Subcutaneous abdominal adipose tissue (tissue), 5 donors: ENCODE measurements around the gene SMIM31.

ENCODE experiments used
- H3K27ac ChIP-seq: one replicate; pipeline ENCODE4 v1.7.0; 2013; ENCODE audit warnings: low read depth, mild to moderate bottlenecking, inconsistent platforms, low read length, moderate library complexity
- H3K27me3 ChIP-seq, 5 donors: one replicate each; pipeline ENCODE4 v1.7.0; 2013; ENCODE audit warnings: low read length in 5 of 5, inconsistent platforms in 1 of 5; ENCODE audit not compliant: control insufficient read depth in 5 of 5, insufficient read depth in 4 of 5
- H3K36me3 ChIP-seq, 5 donors: one replicate each; pipeline ENCODE4 v1.7.0; 2013; ENCODE audit warnings: low read length in 5 of 5; ENCODE audit not compliant: control insufficient read depth in 5 of 5, insufficient read depth in 5 of 5
- H3K4me1 ChIP-seq, 5 donors: one replicate each; pipeline ENCODE4 v1.7.0; 2013; ENCODE audit warnings: low read length in 5 of 5, mild to moderate bottlenecking in 3 of 5, moderate library complexity in 1 of 5; ENCODE audit not compliant: control insufficient read depth in 5 of 5, insufficient read depth in 5 of 5
- H3K4me3 ChIP-seq, 5 donors: one replicate each; pipeline ENCODE4 v1.7.0; 2013; ENCODE audit warnings: low read length in 5 of 5, low read depth in 1 of 5
- H3K9ac ChIP-seq, 5 donors: one replicate each; pipeline ENCODE4 v1.7.0; 2013; ENCODE audit warnings: low read length in 5 of 5, mild to moderate bottlenecking in 4 of 5, moderate library complexity in 3 of 5
- H3K9me3 ChIP-seq, 5 donors: one replicate each; pipeline ENCODE4 v1.7.0; 2013; ENCODE audit warnings: low read length in 5 of 5; ENCODE audit not compliant: control insufficient read depth in 5 of 5
- donor health status: healthy.
- donor health status: healthy.
- donor health status: healthy.
- donor health status: healthy.
- donor health status: healthy.

The SMIM31 gene

DNA sequence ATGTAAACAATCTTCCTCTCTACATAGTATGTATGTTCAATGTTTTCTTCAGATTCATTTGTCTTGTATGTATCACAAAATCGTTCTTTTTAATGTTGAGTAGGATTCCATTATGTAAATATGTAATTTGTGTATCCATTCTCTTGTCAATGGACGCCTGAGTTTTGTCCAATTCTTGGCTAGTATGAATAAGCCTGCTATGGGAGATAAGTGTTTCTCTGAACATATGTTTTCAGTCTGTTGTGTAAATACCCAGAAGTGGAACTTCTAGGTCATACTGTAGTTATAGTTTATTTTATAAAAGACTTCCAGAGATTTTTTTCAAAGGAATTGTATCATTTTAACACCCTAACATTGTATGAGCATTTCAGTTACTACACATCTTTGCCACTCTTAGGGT lies 2.8 kb downstream of the SMIM31 start:
- Histone ChIP-seq H3K36me3 (no peaks in the 10 kb centered on the region), H3K27ac (no peak overlapping the region), H3K9ac (no peak overlapping the region), H3K4me1 (no peaks in the 10 kb centered on the region), H3K4me3 (no peak overlapping the region), H3K9me3 (peaks cover 0 to 3% (median 0%) of the 10 kb centered on the region in 5 donors), H3K27me3 (no peaks in the 10 kb centered on the region)

DNA sequence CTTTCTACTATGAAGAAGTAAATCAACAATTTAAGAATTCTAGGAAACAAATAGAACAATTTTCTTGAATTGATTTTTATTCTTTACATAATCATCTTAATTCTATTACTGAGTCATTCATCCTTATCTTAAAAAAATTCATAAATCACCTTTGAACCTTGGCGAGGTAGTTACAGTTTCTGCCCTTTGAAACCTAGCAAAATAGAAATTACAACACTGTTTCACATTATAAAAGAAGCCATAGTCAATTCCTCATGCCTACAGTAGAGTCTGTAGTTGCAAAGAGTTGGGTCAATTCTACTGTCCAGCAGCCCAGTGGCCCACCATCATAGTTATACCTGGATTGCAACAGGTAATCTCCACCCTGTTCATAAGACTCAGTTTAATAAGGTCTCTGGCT lies 7.3 kb downstream of the SMIM31 start:
- Histone ChIP-seq H3K4me3 (no peak overlapping the region), H3K4me1 (no peaks in the 10 kb centered on the region), H3K27ac (no peak overlapping the region), H3K9me3 (no peaks in the 10 kb centered on the region), H3K9ac (no peak overlapping the region), H3K27me3 (peaks cover 0 to 4% (median 0%) of the 10 kb centered on the region in 5 donors), H3K36me3 (no peaks in the 10 kb centered on the region)

DNA sequence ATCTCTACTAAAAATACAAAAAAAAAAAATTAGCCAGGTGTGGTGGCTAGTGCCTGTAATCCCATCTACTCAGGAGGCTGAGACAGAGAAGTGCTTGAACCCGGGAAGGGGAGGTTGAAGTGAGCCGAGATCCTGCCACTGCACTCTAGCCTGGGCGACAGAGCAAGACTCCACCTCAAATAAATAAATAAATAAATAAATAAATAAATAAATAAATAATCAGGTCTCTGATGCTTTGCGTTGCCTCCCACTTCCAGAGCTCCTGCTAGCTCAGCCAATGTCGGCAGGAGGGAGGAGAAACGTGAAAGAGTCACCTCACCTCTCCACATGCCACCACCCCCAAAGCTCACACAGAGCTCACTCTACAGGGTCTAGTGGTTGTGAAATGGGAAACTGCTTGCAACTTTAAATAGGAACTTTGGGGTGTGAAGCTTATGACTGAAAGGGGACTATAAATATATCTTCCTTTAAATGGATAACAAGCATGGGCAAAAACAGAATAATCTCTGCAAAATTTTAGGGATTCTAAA lies 7.9 kb downstream of the SMIM31 start:
- no peak overlapping the region for H3K27ac ChIP-seq

GRCh38 chr4:164765096-164765495 lies 11.2 kb downstream of the SMIM31 start:
- Histone ChIP-seq H3K4me1 (no peaks in the 10 kb centered on the region), H3K36me3 (no peaks in the 10 kb centered on the region), H3K4me3 (no peak overlapping the region), H3K27me3 (peaks cover 0 to 8% (median 4%) of the 10 kb centered on the region in 5 donors), H3K9me3 (no peaks in the 10 kb centered on the region), H3K9ac (no peak overlapping the region), H3K27ac (no peak overlapping the region)

More for the DNA sequence above, 7.9 kb downstream of the SMIM31 start:
- no peaks in the 10 kb centered on the region for H3K9me3 ChIP-seq
- H3K36me3 ChIP-seq = no peaks in the 10 kb centered on the region
- no peak overlapping the region for H3K9ac ChIP-seq
- H3K4me1 ChIP-seq = no peaks in the 10 kb centered on the region
- H3K4me3 ChIP-seq = no peak overlapping the region
- peaks cover 0 to 5% (median 0%) of the 10 kb centered on the region in 5 donors for H3K27me3 ChIP-seq

- H3K4me3 ChIP-seq = no peak overlapping the region
- peaks cover 0 to 8% (median 4%) of the 10 kb centered on the region in 5 donors for H3K27me3 ChIP-seq
- no peaks in the 10 kb centered on the region for H3K4me1 ChIP-seq
- no peaks in the 10 kb centered on the region for H3K9me3 ChIP-seq
- no peak overlapping the region for H3K9ac ChIP-seq
- no peak overlapping the region for H3K27ac ChIP-seq
- H3K36me3 ChIP-seq = no peaks in the 10 kb centered on the region
Measured at GRCh38 chr4:164765833-164766232, 11.9 kb downstream of the SMIM31 start.

DNA sequence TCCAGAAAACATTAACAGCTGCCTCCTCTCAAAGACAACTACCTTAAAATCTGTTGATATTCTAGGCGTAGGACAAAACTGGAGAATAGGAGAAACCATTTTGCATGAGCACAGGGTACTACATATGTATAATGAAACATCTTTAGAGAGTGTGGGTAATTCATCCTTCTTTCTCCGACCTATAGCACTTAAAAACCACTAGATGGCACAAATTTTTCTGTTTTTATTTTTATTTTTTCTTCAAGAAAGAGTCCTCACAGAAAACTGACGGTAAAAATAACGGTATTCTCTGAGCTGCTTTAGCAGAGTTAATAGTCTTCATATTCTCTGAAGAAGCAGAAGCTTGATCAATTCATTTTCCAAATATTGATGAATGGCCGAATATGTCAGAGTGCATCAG lies 14.6 kb downstream of the SMIM31 start:
- no peak overlapping the region for H3K9ac ChIP-seq
- H3K36me3 ChIP-seq = no peaks in the 10 kb centered on the region
- no peak overlapping the region for H3K4me3 ChIP-seq
- no peak overlapping the region for H3K27ac ChIP-seq
- no peaks in the 10 kb centered on the region for H3K9me3 ChIP-seq
- no peaks in the 10 kb centered on the region for H3K4me1 ChIP-seq
- H3K27me3 ChIP-seq = peaks cover 0 to 8% (median 4%) of the 10 kb centered on the region in 5 donors

GRCh38 chr4:164770010-164770724 lies 16.2 kb downstream of the SMIM31 start:
- Histone ChIP-seq H3K9me3 (no peaks in the 10 kb centered on the region), H3K9ac (no peak overlapping the region), H3K27me3 (peaks cover 0 to 8% (median 4%) of the 10 kb centered on the region in 5 donors), H3K27ac (no peak overlapping the region), H3K4me3 (no peak overlapping the region), H3K4me1 (no peaks in the 10 kb centered on the region), H3K36me3 (no peaks in the 10 kb centered on the region)

GRCh38 chr4:164771088-164771487 lies 17.2 kb downstream of the SMIM31 start:
- Histone ChIP-seq H3K27ac (no peak overlapping the region), H3K4me1 (no peaks in the 10 kb centered on the region), H3K4me3 (no peak overlapping the region), H3K9me3 (no peaks in the 10 kb centered on the region), H3K36me3 (no peaks in the 10 kb centered on the region), H3K9ac (no peak overlapping the region), H3K27me3 (peaks cover 0 to 8% (median 2%) of the 10 kb centered on the region in 5 donors)

- no peak overlapping the region for H3K9ac ChIP-seq
- no peak overlapping the region for H3K27ac ChIP-seq
- H3K36me3 ChIP-seq = no peaks in the 10 kb centered on the region
- H3K4me1 ChIP-seq = no peaks in the 10 kb centered on the region
- H3K4me3 ChIP-seq = no peak overlapping the region
- no peaks in the 10 kb centered on the region for H3K9me3 ChIP-seq
- peaks cover 0 to 4% (median 0%) of the 10 kb centered on the region in 5 donors for H3K27me3 ChIP-seq
Measured at GRCh38 chr4:164772076-164772475, 18.1 kb downstream of the SMIM31 start.

- no peaks in the 10 kb centered on the region for H3K36me3 ChIP-seq
- no peak overlapping the region for H3K4me3 ChIP-seq
- no peak overlapping the region for H3K9ac ChIP-seq
- H3K27ac ChIP-seq = no peak overlapping the region
- peaks cover 0 to 2% (median 0%) of the 10 kb centered on the region in 5 donors for H3K4me1 ChIP-seq
- H3K27me3 ChIP-seq = no peaks in the 10 kb centered on the region
- H3K9me3 ChIP-seq = no peaks in the 10 kb centered on the region
Measured at GRCh38 chr4:164779080-164779479, 25.1 kb downstream of the SMIM31 start.
